T-helper 22 cell (primary cell): ENCODE measurements around the gene AGMO.

Experiments used
- DNase-seq: peaks from one replicate; pipeline ENCODE4 v3.0.0-alpha.2; 2020; ENCODE audit warnings: low read depth

The AGMO gene

DNA sequence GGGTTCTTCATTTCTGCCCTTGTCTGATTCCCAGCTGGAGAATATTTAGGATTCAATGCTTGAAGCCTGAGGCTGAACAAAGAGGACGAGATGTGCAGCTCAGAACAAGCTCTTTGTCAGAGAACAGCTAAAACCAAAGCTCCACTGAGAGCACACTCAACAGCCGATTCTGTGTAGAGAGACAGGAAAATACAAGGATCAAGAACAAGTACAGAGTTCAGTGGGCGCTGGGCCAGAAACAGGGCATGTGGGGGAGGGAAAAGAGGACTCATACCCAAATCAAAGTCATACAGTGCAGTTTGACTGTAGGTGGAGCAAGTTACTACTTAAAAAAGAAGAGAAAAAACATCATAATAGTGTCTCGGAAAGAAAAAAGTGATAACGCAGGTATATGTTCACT is at the start of gene AGMO:
AGMO (minus strand) TSS at position 181 of the 400 bp plus-strand sequence.
- no peak for DNase-seq

DNA sequence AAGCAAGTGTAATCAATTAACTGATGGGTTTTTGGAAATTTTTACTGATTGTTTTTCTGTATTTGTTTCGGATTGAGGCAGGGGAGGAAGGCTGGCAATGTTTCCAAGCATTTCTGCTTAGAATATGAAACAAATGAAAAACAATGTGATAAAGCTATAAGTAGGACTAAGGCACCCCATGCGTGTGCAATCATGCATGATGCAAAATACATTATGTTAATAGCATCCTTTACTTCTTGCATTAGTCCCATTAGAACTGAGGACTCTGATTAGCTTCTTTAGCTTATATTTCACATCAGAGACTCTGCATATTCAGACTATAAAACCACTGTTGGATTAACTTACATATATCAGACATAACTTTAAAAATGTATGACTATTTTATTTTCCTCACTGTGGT is 48.7 kb upstream of the AGMO start:
- no peak for DNase-seq

DNA sequence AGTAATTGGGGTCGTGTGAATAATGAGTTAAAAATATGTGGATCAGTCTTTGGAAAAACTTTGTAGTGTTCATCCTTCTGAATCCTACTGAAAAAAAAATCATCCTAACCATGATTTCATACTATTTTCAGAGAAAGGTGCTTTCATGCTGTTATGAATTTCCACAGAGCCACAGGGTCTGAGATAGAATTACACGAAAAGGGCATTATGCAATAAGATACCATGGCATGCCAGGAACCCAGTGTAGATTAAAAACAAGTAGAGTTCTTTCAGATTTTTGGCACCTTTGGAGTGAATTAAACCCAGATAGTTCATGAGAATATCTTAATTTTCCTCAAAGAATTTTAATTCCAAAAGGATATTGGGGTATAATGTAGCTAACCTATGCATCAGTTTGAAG is 47.5 kb upstream of the AGMO start:
- DNase-seq: no peak

DNA sequence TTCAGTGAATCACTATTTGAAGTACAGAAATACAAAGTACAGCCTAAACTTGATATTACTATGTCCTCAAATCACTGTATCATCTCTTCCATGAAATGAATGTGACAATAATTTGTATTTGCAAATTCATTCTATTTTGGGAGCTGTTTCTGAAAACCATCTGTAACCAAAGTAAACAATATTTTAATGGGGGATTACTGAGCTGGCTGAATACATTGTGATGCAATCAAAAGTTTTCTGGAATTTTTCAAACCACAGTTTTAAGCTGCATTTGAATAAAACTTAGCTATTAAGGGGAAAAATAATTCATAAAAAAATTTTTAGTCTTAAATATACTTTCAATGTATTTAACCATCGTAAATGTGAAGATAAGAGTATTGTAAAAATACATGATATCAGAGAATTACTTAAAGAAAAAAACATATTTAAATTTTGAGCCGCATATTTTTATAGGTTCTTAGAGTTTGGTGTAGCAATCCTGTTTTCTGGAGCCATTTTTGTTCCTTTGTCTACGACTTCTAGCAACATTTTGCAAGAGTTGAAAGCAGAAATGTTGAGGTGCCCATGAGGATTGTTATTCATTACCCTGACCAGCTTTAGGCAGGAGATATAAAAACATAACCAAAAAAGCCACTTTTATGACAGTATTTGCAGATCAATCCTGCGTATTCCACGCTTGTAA is 45.9 kb upstream of the AGMO start:
- no peak for DNase-seq

DNA sequence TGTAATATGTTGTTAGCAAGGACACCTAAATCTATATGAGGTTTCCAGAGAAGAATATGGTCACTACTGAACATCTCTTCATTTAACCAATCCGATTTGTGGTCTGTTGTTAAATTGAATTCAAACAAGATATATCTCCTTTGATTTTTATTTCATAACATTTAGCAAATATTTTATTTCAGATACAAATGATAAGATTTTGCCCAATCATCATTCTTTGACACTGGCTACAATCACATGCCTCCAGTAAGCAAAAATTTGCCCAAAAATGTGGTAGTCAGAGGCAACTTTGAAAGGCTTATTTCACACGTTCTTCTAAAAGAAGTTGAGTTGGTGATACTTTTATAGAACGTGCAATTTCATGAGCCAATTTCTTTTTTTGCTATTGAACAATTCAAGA is 44.7 kb upstream of the AGMO start:
- no peak for DNase-seq

DNA sequence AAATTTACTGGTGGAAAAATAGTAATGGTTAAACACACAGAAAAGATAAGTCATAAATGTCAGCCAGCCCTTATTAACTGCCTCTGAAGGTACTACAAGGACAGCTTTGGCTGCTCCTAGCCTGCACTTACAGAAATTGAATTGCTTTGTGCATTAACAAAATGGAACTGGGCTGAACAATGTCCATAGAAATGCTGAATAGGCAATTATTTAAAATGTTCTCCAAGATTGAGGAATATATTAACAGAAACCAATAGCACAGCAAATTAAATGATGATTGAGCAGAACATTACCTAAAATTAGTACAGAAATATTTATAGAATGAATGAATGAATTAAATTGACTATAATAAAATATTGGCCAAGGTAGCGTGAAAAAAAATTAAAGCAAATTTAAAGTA is 42.4 kb upstream of the AGMO start:
- DNase-seq: no peak

DNA sequence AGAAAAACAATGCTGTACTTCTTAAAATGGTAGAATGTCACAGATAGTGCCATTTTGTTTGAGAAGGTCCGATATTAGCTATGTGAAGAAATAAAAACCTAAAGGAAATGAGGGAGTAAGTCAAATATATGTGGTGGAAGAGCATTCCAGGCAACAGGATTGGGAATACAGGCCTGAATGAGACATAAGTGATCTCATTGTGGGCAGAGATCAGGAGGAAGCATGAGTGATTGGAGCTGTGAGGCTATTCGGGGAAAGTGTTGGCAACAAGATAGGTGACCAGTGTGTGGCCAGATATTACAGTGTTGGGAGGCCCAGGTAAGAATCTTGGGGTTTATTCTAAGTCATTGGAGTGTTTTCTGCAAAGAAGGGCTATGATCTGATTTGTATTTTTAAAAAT is 41.3 kb upstream of the AGMO start:
- DNase-seq: no peak

DNA sequence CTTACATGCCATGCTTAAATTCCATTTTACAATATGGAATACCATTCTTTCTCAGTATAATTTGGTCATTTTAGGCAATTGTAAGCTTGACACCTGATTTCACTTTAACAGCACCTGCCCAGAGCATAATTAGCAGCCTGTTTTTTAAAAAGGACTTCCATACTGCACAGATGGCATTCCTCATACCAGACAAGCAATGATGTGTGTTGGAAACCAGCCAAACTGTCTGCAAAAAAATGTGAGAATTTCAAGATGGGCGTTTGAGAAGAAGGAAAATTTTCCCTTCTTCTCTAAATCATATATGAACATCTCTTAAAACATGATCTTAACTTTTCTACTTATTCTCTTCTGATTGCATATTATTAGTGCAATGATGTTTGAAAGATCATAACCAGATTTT is 40.4 kb upstream of the AGMO start:
- no peak for DNase-seq

DNA sequence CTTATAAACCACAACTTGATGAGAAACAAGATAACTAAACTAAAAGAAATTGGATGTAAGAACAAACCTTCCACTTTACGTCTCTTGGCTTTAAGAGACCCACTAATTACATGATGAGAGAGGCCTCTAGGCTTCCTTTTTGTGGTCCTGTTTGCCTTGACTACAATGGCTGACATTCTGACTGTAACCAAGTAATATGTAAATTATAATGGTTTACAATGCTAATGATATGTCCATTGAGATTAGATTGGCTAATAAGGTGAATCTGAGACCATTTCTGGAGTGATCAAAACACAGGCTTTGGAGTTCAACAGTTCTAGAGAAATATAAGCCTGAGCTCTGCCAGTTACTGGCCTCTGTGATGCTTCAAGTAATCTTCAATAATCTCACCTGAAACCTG is 39.4 kb upstream of the AGMO start:
- no peak for DNase-seq

DNA sequence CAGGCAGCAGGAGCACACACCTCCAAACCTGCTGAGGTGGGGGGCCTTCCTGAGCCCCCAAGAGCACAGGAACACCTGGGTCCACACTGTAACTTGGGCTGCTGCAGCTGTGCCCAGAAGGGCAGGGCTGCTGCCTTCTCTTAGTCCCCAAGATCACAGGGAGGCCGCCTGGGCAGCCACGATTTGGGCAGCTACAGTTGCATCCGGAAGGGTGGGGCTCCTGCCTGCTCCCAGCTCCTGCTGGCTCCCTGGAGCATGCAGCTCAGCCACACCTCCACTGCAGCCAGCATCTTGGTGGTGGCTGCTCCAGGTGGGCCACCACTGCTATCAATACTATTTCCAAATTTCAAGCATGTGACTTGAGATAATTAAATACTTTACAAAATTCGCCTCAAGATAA is 38.5 kb upstream of the AGMO start:
- DNase-seq: no peak

DNA sequence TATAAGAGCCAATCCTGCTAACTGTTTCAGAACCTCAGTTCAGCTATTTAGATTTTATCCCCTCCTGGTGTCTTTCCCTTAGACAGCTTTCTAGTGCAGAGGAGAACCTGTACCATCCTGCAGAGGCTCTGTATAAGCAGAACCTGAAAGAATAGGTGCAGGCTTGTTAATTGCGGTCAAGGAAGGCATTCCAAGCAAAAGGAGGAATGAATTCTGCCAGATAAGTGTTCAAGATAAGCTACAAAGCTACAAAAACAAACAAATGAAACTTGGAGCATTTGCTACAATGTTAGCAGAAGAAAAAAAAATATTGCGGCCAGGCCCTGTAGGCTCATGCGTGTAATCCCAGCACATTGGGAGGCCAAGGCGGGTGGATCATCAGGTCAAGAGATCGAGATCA is 32.6 kb upstream of the AGMO start:
- DNase-seq: no peak

DNA sequence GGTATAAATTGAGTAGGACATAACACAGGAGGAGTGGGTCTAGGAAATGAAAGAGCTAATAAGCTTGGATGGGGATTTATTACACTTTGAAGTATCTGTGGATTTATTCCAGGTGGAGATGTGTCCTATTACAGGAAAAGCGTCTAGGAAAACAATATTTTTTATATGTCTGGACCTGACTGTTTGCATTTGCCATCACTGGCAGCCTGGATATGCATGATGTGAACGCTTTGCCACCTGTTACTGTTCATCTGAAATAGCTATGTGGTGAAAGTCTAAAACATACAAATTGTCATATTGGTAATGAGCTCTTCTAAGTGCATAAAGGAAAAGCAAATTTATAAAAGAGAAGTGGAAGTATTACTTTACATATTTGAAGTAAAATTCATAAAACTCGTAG is 31.6 kb upstream of the AGMO start:
- DNase-seq: no peak

DNA sequence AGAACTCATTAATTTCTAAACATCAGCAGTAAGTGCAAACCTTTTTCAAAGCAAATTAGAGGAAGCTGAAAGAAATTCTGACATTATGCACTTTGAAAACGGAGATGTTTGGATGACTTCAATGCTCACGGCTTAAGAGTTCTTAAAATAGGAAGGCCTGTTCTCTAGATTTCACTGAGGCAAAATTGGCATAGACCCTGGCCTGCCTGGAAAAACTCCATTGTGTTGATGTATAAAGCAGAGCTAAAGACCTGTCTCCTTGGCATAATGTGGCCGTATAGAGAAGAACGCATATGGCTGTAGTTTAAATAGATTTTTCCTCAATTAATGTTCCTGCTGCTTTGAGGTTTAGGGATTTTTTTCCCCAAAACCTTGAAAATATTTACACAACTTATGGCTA is 24.5 kb upstream of the AGMO start:
- no peak for DNase-seq

DNA sequence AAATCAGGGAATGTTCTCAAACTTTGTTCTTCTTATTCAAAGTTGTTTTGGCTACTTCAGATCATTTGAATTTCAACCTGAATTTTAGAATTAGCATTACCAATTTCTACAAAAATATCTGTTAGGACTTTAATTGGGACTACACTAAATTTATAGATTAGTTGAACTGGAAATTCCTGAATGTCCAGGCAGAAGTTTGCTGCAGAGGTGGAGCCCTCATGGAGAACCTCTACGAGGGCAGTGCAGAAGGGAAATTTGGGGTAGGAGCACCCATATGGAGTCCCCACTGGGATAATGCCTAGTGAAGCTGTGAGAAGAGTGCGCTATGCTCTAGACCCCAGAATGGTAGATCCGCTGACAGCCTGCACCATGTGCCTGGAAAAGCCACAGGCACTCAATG is 22.8 kb upstream of the AGMO start:
- no peak for DNase-seq

DNA sequence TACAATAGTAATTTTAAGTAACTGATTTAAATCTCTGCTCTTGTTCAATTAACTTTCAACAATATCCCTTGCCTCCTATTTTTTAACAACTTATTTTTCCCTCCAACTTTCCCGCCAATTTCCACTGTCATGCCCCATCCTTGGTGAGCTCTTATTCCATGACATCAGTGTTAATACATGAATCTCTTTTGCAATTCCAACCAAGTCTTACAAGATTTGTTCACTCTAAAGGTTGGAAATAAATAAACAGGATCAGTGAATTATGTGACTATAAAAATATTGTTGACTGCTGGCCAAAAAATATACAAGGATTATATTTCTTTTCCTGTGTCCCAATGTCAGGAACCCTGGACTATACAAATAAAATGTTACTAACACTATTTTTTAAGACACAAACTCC is 21.0 kb upstream of the AGMO start:
- no peak for DNase-seq

DNA sequence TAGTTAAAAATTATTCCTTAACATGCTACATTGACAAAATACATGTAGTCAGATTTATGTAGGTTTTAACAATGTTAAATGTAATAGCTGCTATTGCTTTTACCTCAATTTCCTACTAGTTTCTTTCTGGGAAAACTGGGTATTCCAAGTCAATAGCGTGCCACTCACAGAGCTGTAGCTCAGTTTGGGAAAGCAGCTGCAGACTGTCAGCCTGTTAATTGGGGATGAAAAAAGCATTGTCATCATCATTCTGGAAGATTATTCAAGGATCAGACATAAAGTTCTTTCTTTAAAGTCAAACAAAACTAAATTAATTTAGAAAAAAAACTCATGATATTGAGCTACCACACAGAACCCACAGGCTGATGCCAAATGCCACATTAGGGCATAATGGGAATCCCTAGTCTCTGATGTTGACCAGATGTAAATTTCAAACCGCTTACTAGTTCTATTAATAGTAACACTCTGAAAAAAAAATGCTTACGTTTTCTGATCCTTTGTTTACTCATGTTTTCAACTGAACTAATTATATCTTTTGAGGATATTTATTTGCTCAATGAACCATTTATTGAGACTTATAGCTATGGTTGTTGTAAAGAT is 19.6 kb upstream of the AGMO start:
- DNase-seq: no peak

DNA sequence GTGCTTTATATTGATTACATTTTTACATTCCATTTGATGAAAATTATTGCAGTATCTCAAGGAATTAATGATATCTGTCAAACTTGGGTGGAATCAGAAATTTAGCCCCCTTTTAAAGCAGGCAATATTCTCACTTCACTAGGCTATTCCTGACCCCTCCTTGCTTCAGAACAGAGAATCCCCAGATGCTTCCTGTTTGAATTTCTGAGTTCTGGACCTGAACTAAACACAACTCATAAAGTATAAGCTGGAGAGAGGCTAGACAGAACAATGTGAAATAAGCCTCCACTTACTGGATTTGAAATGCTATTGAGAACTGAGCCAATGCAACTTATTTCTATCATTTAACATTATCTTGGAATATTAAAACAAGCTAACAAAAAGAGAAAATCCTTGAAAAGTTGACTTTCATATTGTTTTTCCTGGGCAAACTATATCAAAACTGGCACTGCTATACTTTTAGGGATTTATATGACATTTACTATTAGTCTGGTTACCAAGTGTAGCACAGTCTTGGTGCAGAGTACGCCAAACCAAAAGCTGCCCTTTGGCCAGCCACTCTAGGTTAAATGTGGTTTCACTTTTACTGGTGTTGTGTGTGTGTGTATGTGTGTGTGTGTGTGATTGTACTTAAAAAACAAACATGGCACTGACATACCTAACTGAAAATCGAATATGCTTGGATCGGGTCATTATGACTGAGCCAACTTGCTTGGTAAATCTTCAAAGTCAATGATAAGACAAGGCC is 19.0 kb upstream of the AGMO start:
- DNase-seq: no peak

DNA sequence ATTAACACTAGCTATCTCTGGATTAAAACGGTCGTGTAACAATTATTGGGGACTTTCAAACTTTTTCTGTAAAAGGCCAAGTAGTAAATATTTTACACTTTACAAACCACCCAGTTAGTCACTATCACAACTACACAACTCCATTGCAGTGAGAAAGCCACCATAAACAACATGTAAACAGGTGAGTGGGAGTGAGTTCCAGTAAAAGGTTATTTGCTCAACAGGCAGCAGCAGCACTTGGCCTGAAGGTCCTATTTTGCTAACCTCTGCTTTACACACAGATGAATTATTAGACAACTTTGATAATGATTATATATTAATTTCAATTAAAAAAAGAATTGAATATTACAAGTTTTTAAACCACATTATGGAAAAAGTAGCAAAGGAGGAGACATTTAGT is 15.8 kb upstream of the AGMO start:
- no peak for DNase-seq

DNA sequence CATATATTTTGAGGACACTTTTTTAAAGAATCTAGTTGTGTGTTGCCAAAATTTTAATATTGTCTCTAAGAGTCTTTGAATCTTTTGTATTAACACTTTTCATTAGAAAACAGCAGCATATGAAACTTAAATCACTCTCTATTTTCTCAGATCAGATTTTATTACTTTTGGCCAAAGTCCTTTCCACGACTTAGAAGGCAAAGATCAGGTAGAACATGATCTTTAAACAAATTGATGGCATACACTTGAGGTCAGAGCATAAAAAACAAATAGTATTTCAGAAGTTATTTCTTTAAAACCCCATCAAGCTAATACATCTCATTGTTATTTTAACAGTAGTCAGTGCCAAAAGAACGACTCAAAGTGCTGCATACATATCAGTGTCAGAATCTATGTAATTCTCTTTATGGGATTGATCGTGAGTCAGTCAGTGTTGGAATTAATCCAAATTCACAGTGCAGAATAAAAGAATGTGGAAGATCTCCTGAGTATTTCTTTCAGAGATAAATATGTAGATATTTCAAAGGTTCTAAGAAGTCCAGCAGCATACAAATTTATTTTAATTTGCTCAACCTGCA is 9.6 kb upstream of the AGMO start:
- DNase-seq: no peak

DNA sequence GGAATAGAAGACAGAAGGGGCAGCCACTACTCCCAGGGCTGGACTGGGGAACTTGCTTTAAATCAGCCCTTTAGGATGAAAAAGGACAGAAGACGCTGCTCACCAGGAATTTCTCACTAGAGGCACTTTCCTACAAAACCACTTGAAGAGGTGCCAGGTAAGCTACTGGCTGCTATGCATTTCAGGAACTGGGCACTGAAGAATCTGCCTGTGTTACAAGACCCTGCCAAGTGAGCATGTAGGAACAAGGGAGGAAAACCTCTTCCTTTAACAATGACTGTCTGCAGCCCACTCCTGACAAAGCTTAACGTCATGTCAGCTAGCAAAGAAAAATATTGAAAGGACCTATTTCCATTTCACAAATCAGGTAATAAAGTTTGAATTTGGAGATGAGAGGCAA is 5.8 kb upstream of the AGMO start:
- DNase-seq: no peak

DNA sequence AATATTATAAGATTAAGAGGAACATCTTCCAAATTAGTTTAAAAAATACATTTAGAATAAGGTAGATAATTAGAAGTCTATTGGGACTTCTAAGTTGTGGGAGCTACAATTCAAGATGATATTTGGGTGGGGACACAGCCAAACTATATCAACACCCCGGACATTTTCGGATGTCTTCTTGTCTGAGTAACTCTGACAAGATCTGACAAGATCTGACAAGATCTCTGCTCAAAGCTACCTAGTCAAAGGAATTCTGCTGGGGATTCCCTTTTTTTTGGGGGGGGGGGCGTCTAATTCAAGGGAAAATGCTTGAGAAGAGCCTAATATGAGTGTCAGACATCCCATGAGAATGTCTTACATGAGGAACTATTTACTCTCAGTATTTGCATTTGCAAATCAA is 5.2 kb upstream of the AGMO start:
- no peak for DNase-seq

DNA sequence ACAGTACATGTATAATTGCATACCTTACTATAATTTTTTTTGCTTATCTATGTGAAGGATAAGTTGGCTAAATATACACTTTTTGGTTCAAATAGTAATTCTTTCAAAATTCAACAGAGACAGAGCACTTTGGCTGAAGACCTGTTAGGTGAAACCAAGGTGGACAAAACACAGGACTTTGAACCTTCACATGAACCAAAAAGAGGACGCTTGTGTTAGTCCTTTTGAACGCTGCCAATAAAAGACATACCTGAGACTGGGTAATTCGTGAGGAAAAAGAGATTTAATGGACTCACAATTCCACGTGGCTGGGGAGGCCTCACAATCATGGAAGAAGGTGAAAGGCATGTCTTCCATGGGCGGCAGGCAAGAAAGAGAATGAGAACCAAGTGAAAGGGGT is 4.7 kb upstream of the AGMO start:
- no peak for DNase-seq

DNA sequence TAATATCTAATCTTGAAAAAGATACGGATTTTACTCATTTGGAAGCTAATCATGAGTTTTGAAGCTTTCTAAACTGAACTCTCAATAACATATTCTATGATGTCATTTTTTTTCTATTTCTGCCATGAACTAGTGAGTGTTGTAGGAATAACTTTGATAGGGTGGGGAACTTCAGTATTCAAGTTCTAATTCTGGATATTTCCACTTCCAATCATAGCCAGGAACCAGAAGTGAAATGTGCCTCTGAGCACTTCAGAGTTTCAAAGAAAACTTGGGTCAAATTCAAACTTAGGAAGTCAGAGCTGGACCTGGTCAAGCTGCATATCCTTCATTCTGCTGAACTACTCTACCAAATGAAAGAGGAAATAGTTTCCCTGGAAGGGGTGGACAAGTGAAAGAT is 847 bp downstream of the AGMO start:
- DNase-seq: no peak
